ENCODE measurements around the gene EHBP1L1. TPM values are rescaled to one million over a fixed set of nuclear protein-coding genes. Genes with fewer than 3 reads are reported as not detected.
A peak's percentile ranks its signal among the peaks of the same experiment; 100 is the strongest.

The EHBP1L1 gene
- polyA plus RNA-seq, 1 donor (not counting 4 experiments of a cell fraction or from before 2014, with no cell fraction given), result 10.4 TPM

DNA sequence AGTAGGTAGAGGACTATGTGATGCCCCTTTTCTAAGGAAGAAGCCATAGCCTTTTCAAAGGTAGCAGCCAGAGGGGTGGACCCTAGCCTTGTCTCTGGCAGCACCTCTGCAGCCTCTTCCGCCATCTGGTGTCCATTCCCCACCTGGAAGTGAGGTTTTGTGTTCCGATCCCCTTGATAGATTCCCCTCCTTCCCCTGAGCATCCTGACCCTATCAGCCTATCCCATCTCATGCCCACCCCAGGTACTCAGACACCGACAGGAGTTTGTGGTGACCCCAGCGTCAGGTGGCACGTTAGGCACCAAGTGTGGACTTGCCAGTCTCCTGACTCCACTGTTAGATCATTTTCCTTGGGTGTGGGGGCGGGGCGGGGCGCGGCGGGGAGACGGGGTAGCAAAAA is 3.9 kb upstream of the EHBP1L1 start:
- Histone ChIP-seq H4K20me1 (ENCODE audit: control insufficient read depth, extremely low read depth, insufficient read depth, low read length) (peaks cover 5% of the 10 kb centered on the region), H3K9ac (ENCODE audit: control insufficient read depth, extremely low read depth, insufficient read depth, low read length) (peak overlapping the region; percentile 48), H3K27ac (ENCODE audit: control insufficient read depth, insufficient read depth, low read length) (peak overlapping the region; percentile 44), H3K79me2 (ENCODE audit: control insufficient read depth, insufficient read depth, low read length) (peaks cover 39% of the 10 kb centered on the region), H3K9me3 (ENCODE audit: control insufficient read depth, low read depth, low read length) (no peaks in the 10 kb centered on the region), H3K4me1 (ENCODE audit: control insufficient read depth, extremely low read depth, insufficient read depth, low read length) (peaks cover 54% of the 10 kb centered on the region), H3K36me3 (ENCODE audit: control insufficient read depth in 2 of 2, extremely low read depth in 1 of 2, insufficient read depth in 2 of 2, low read length in 2 of 2) (no peaks in the 10 kb centered on the region), H3K27me3 (ENCODE audit: control insufficient read depth, extremely low read depth, insufficient read depth, low read length) (no peaks in the 10 kb centered on the region), H3K9me1 (ENCODE audit: control insufficient read depth, extremely low read depth, insufficient read depth, low read length) (no peaks in the 10 kb centered on the region), H3K4me3 (ENCODE audit: control insufficient read depth in 2 of 3, extremely low read depth in 1 of 3, insufficient read depth in 2 of 3, low read depth in 1 of 3, low read length in 3 of 3) (peak overlapping the region; percentile 39 to 90 (median 85)), H2AFZ (ENCODE audit: control insufficient read depth, low read length) (no peak overlapping the region), H3K4me2 (ENCODE audit: control insufficient read depth, extremely low read depth, insufficient read depth, low read depth, low read length) (peak overlapping the region; percentile 100)
- dilution Hi-C loops (cut with MboI; ENCODE audit: extremely low pct_ligation_motif_present, low sequenced_read_pairs), result no loop called here
- no peak for TF ChIP-seq EZH2 (IDR thresholded peaks at IDR 0.05; ENCODE audit: low read length)
- TF ChIP-seq, protein P1, sequence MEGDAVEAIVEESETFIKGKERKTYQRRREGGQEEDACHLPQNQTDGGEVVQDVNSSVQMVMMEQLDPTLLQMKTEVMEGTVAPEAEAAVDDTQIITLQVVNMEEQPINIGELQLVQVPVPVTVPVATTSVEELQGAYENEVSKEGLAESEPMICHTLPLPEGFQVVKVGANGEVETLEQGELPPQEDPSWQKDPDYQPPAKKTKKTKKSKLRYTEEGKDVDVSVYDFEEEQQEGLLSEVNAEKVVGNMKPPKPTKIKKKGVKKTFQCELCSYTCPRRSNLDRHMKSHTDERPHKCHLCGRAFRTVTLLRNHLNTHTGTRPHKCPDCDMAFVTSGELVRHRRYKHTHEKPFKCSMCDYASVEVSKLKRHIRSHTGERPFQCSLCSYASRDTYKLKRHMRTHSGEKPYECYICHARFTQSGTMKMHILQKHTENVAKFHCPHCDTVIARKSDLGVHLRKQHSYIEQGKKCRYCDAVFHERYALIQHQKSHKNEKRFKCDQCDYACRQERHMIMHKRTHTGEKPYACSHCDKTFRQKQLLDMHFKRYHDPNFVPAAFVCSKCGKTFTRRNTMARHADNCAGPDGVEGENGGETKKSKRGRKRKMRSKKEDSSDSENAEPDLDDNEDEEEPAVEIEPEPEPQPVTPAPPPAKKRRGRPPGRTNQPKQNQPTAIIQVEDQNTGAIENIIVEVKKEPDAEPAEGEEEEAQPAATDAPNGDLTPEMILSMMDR (optimal IDR thresholded peaks at IDR 0.05 in 1 of 3, IDR thresholded peaks at IDR 0.05 in 1 of 3, conservative IDR thresholded peaks at IDR 0.05 in 1 of 3; ENCODE audit: extremely low read depth in 1 of 3, insufficient read depth in 2 of 3, low read length in 3 of 3), result peak in 2 of 3 experiments; percentile 65 to 67
- no peak for DNase-seq (ENCODE audit: low read depth, low spot score)
- FAIRE-seq, result no peak

DNA sequence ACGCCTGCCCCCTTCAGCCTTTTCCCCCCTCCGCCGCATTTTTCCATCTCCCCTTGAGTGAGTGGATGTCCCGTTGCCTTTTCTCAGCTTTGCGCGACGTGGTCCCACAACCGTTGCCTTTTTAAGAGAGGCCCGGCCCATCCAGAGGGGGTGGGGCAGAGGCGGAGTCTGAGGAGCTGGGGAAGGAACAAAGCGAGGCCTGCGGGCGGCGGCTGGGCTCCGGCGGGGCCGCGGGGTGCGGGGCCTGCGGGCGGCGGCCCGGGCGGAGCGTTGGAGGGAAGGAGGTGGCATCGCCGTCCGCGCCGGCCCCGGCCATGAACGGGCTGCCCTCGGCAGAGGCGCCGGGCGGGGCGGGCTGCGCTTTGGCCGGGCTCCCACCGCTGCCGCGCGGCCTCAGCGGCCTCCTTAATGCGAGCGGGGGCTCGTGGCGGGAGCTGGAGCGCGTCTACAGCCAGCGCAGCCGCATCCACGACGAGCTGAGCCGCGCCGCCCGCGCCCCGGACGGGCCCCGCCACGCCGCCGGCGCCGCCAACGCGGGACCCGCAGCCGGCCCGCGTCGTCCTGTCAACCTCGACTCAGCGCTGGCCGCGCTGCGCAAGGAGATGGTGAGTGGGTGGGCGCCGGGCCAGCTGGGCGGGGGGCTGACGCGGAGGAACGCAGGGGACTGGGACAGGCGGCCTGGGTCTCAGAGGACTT is 3.3 kb upstream of the EHBP1L1 start, which contains the start of gene FAM89B:
Gene FAM89B, plus strand, starts transcription at position 183 of the 696 bp plus-strand sequence. Its CDS starts 132 bp downstream, at position 315.
- peak within 1 kb of the TSS; percentile 85 to 90 (median 88) for H3K4me3 ChIP-seq (ENCODE audit: control insufficient read depth in 2 of 3, extremely low read depth in 1 of 3, insufficient read depth in 2 of 3, low read depth in 1 of 3, low read length in 3 of 3)
- peak within 1 kb of the TSS; percentile 100 for H3K4me2 ChIP-seq (ENCODE audit: control insufficient read depth, extremely low read depth, insufficient read depth, low read depth, low read length)
- FAIRE-seq (no peak), DNase-seq (ENCODE audit: low read depth, low spot score) (no peak)
- H3K27me3 ChIP-seq (ENCODE audit: control insufficient read depth, extremely low read depth, insufficient read depth, low read length), result no peaks in the 10 kb centered on the region
- peaks cover 60% of the 10 kb centered on the region for H3K4me1 ChIP-seq (ENCODE audit: control insufficient read depth, extremely low read depth, insufficient read depth, low read length)
- no peak within 1 kb of the TSS for H2AFZ ChIP-seq (ENCODE audit: control insufficient read depth, low read length)
- H3K79me2 ChIP-seq (ENCODE audit: control insufficient read depth, insufficient read depth, low read length), result peaks cover 38% of the 10 kb centered on the region
- no peaks in the 10 kb centered on the region for H3K9me1 ChIP-seq (ENCODE audit: control insufficient read depth, extremely low read depth, insufficient read depth, low read length)
- TF ChIP-seq, protein P1 (optimal IDR thresholded peaks at IDR 0.05 in 1 of 3, IDR thresholded peaks at IDR 0.05 in 1 of 3, conservative IDR thresholded peaks at IDR 0.05 in 1 of 3; ENCODE audit: extremely low read depth in 1 of 3, insufficient read depth in 2 of 3, low read length in 3 of 3), result no peak
- TF ChIP-seq EZH2 (IDR thresholded peaks at IDR 0.05; ENCODE audit: low read length), result no peak
- H3K9me3 ChIP-seq (ENCODE audit: control insufficient read depth, low read depth, low read length), result no peaks in the 10 kb centered on the region
- H3K27ac ChIP-seq (ENCODE audit: control insufficient read depth, insufficient read depth, low read length), result peak within 1 kb of the TSS; percentile 44
- H3K36me3 ChIP-seq (ENCODE audit: control insufficient read depth in 2 of 2, extremely low read depth in 1 of 2, insufficient read depth in 2 of 2, low read length in 2 of 2), result no peaks in the 10 kb centered on the region
- peaks cover 5% of the 10 kb centered on the region for H4K20me1 ChIP-seq (ENCODE audit: control insufficient read depth, extremely low read depth, insufficient read depth, low read length)
- peak within 1 kb of the TSS; percentile 92 for H3K9ac ChIP-seq (ENCODE audit: control insufficient read depth, extremely low read depth, insufficient read depth, low read length)
- dilution Hi-C loops (cut with MboI; ENCODE audit: extremely low pct_ligation_motif_present, low sequenced_read_pairs), result no loop called here
